GM23338 (cell line): ENCODE results near the gene CTNNA2. TPM values are rescaled to one million over a fixed set of nuclear protein-coding genes. Genes with fewer than 3 reads are reported as not detected.

Source experiments
- ATAC-seq: fragments of 200-7000 bp; cut with Tn5 transposase; 3 replicates; pipeline ENCODE4 v1.9.1; 2020
- DNase-seq: peaks from one replicate; pipeline ENCODE4 v3.0.0-alpha.2; 2015; ENCODE audit warnings: low spot score
- H2AFZ ChIP-seq: fragments of 200-600 bp; sonication (generic); 2 replicates; pipeline ENCODE4 v1.8.0; 2016; ENCODE audit warnings: antibody characterized with exemption, mild to moderate bottlenecking, moderate library complexity
- H3F3A ChIP-seq: fragments of 200-600 bp; sonication (generic); replicated peaks from 2 replicates; pipeline ENCODE4 v1.8.0; 2017; ENCODE audit warnings: antibody characterized with exemption, mixed run types, low read depth
- H3K27ac ChIP-seq: fragments of 200-600 bp; sonication (generic); 2 replicates; pipeline ENCODE4 v1.6.1; 2016; ENCODE audit warnings: low read depth
- H3K27me3 ChIP-seq: fragments of 200-600 bp; sonication (generic); 2 replicates; pipeline ENCODE4 v1.8.0; 2016; ENCODE audit warnings: mild to moderate bottlenecking, mixed run types, moderate library complexity; ENCODE audit not compliant: insufficient read depth
- H3K36me3 ChIP-seq: fragments of 200-600 bp; sonication (generic); 2 replicates; pipeline ENCODE4 v1.8.0; 2016; ENCODE audit warnings: mild to moderate bottlenecking; ENCODE audit not compliant: insufficient read depth
- H3K4me1 ChIP-seq: fragments of 200-600 bp; sonication (generic); 2 replicates; pipeline ENCODE4 v1.8.0; 2016; ENCODE audit warnings: mild to moderate bottlenecking, moderate library complexity; ENCODE audit not compliant: insufficient read depth
- H3K4me2 ChIP-seq: fragments of 200-600 bp; sonication (generic); 2 replicates; pipeline ENCODE4 v1.7.1; 2017; ENCODE audit warnings: mixed run types
- H3K4me3 ChIP-seq: fragments of 200-600 bp; sonication (generic); 2 replicates; pipeline ENCODE4 v1.6.1; 2016; ENCODE audit warnings: mixed run types
- H3K79me2 ChIP-seq: fragments of 200-600 bp; sonication (generic); replicated peaks from 2 replicates; pipeline ENCODE4 v1.8.0; 2017; ENCODE audit warnings: mild to moderate bottlenecking; ENCODE audit not compliant: insufficient read depth
- H3K9me2 ChIP-seq: fragments of 200-600 bp; sonication (generic); 2 replicates; pipeline ENCODE4 v1.8.0; 2017; ENCODE audit not compliant: insufficient read depth
- H4K20me1 ChIP-seq: fragments of 200-600 bp; sonication (generic); replicated peaks from 2 replicates; pipeline ENCODE4 v1.8.0; 2017; ENCODE audit warnings: mild to moderate bottlenecking; ENCODE audit not compliant: insufficient read depth
- H3K27ac Mint-ChIP-seq: 2 replicates; pipeline ENCODE4 v1.8.0; 2020; ENCODE audit warnings: inconsistent platforms, mild to moderate bottlenecking, moderate library complexity, mixed read lengths
- H3K27me3 Mint-ChIP-seq: 3 replicates; pipeline ENCODE4 v1.8.0; 2022; ENCODE audit warnings: low read depth, mild to moderate bottlenecking, moderate library complexity, mixed read lengths, inconsistent platforms; ENCODE audit not compliant: insufficient read depth, poor library complexity
- H3K36me3 Mint-ChIP-seq: 3 replicates; pipeline ENCODE4 v1.8.0; 2021; ENCODE audit warnings: low read depth, mild to moderate bottlenecking, inconsistent platforms, moderate library complexity, mixed read lengths
- H3K4me1 Mint-ChIP-seq: 3 replicates; pipeline ENCODE4 v1.8.0; 2020; ENCODE audit warnings: mild to moderate bottlenecking, inconsistent platforms, mixed read lengths
- H3K4me3 Mint-ChIP-seq: 3 replicates; pipeline ENCODE4 v1.8.0; 2021; ENCODE audit warnings: moderate library complexity, mild to moderate bottlenecking, inconsistent platforms, mixed read lengths
- H3K9me3 Mint-ChIP-seq: 3 replicates; pipeline ENCODE4 v1.8.0; 2020; ENCODE audit warnings: moderate library complexity, mild to moderate bottlenecking, inconsistent platforms, mixed read lengths
- CREB1 ChIP-seq: fragments of 250-450 bp; sonication (Bioruptor Pico); IDR thresholded peaks from 2 replicates; pipeline ENCODE4 v1.5.0; 2020; ENCODE audit warnings: low read depth, mild to moderate bottlenecking, moderate library complexity
- CTCF ChIP-seq, 2 experiments: fragments of 200-600 bp in 1 of 2; sonication (generic) in 1 of 2; conservative IDR thresholded peaks; 2 replicates each; pipeline versions ENCODE4 v1.5.1 to v1.6.1; 2016 to 2017; ENCODE audit warnings: antibody characterized with exemption in 2 of 2, low read depth in 2 of 2, mild to moderate bottlenecking in 2 of 2, moderate library complexity in 1 of 2
- ETS1 ChIP-seq: IDR thresholded peaks from 2 replicates; pipeline ENCODE4 v1.6.1; 2016; ENCODE audit warnings: antibody characterized with exemption
- EZH2 ChIP-seq: fragments of 200-600 bp; sonication (generic); IDR thresholded peaks from one replicate; pipeline ENCODE4 v1.8.0; 2017; ENCODE audit warnings: antibody characterized with exemption, mild to moderate bottlenecking, low read depth; ENCODE audit not compliant: unreplicated experiment
- EZH2phosphoT487 ChIP-seq: fragments of 200-600 bp; sonication (generic); IDR thresholded peaks from one replicate; pipeline ENCODE4 v1.8.1; 2018; ENCODE audit warnings: antibody characterized with exemption; ENCODE audit not compliant: unreplicated experiment
- JUNB ChIP-seq: IDR thresholded peaks from one replicate; pipeline ENCODE4 v1.6.1; 2016; ENCODE audit warnings: antibody characterized with exemption; ENCODE audit not compliant: unreplicated experiment
- NANOG ChIP-seq: IDR thresholded peaks from 2 replicates; pipeline ENCODE4 v1.6.1; 2016; ENCODE audit warnings: antibody characterized with exemption, borderline replicate concordance
- POLR2AphosphoS5 ChIP-seq: IDR thresholded peaks from 2 replicates; pipeline ENCODE4 v1.6.1; 2016; ENCODE audit warnings: antibody characterized with exemption, low read depth
- STAT1 ChIP-seq: IDR thresholded peaks from one replicate; pipeline ENCODE4 v1.6.1; 2016; ENCODE audit warnings: antibody characterized with exemption; ENCODE audit not compliant: unreplicated experiment
- ZNF114 ChIP-seq: fragments of 250-450 bp; sonication (Bioruptor Pico); IDR thresholded peaks from 2 replicates; pipeline ENCODE4 v1.5.0; 2020; ENCODE audit warnings: mild to moderate bottlenecking, moderate library complexity
- ZNF331 ChIP-seq: fragments of 250-450 bp; sonication (Bioruptor Pico); IDR thresholded peaks from 2 replicates; pipeline ENCODE4 v1.5.0; 2020; ENCODE audit warnings: low read depth, mild to moderate bottlenecking, moderate library complexity
- ZNF462 ChIP-seq: fragments of 250-450 bp; sonication (Bioruptor Pico); IDR thresholded peaks from 2 replicates; pipeline ENCODE4 v1.5.0; 2020; ENCODE audit warnings: mild to moderate bottlenecking, moderate library complexity
- polyA plus RNA-seq: library from polyadenylated mRNA; unstranded; fragments of >200 nt; fragmentation: Nextera tagmentation; extraction: Ambion mirVana; gene quantifications from 2 replicates; pipeline ENCODE4 v1.2.1, GENCODE V29; 2016
- total RNA-seq: library from RNA; depleted of rRNA; stranded (reverse); fragments of >200 nt; shearing (Covaris generic); gene quantifications from 2 replicates; pipeline ENCODE4 v1.2.3, GENCODE V29; 2014
- TF ChIP-seq, protein P1 (sequence below): IDR thresholded peaks from one replicate; pipeline ENCODE4 v1.6.1; 2018; ENCODE audit warnings: antibody characterized with exemption; ENCODE audit not compliant: unreplicated experiment

The CTNNA2 gene
- total and polyA plus RNA-seq, 2 experiments from 2014 or later, result 6.4 to 15.6 TPM

DNA sequence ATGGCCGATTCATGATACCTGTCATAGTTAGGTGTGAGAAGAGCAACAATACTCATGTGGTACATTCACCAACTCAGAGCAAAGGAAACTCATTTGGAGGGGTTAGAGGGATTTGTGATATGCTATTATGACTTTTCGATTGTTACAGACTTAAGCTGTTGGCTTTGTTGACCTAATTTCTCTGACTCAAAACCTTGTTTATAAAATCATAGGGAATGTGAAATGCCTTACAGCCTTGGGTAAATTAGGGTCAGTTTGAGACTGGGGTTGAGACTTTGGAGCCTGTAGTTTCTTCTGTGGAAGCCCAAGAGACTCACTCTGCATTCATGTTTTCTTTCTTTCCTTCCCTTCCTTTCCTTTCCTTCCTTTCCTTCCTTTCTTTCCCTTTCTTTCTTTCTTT is 529.8 kb downstream of the CTNNA2 start:
- H2AFZ ChIP-seq, result no peak overlapping the region
- Mint-ChIP-seq H3K36me3 (no peaks in the 10 kb centered on the region), H3K4me1 (no peaks in the 10 kb centered on the region; the same call in 2 of the 3 replicates), H3K4me3 (no peak overlapping the region), H3K27me3 (peaks cover 3% of the 10 kb centered on the region), H3K27ac (no peak overlapping the region), H3K9me3 (no peaks in the 10 kb centered on the region)
- H3K9me2 ChIP-seq, result no peaks in the 10 kb centered on the region
- H3K79me2 ChIP-seq, result no peaks in the 10 kb centered on the region
- DNase-seq (no peak), ATAC-seq (no peak)
- H3K36me3 ChIP-seq, result no peaks in the 10 kb centered on the region
- TF ChIP-seq CREB1, result no peak
- TF ChIP-seq ETS1, result no peak
- no peak for TF ChIP-seq STAT1
- TF ChIP-seq, protein P1, sequence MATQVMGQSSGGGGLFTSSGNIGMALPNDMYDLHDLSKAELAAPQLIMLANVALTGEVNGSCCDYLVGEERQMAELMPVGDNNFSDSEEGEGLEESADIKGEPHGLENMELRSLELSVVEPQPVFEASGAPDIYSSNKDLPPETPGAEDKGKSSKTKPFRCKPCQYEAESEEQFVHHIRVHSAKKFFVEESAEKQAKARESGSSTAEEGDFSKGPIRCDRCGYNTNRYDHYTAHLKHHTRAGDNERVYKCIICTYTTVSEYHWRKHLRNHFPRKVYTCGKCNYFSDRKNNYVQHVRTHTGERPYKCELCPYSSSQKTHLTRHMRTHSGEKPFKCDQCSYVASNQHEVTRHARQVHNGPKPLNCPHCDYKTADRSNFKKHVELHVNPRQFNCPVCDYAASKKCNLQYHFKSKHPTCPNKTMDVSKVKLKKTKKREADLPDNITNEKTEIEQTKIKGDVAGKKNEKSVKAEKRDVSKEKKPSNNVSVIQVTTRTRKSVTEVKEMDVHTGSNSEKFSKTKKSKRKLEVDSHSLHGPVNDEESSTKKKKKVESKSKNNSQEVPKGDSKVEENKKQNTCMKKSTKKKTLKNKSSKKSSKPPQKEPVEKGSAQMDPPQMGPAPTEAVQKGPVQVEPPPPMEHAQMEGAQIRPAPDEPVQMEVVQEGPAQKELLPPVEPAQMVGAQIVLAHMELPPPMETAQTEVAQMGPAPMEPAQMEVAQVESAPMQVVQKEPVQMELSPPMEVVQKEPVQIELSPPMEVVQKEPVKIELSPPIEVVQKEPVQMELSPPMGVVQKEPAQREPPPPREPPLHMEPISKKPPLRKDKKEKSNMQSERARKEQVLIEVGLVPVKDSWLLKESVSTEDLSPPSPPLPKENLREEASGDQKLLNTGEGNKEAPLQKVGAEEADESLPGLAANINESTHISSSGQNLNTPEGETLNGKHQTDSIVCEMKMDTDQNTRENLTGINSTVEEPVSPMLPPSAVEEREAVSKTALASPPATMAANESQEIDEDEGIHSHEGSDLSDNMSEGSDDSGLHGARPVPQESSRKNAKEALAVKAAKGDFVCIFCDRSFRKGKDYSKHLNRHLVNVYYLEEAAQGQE, result no peak
- no peak for TF ChIP-seq CTCF (conservative IDR thresholded peaks at IDR 0.05; ENCODE audit: low read depth in 2 of 2)
- TF ChIP-seq EZH2phosphoT487, result no peak
- TF ChIP-seq JUNB, result no peak
- no peak for TF ChIP-seq POLR2AphosphoS5
- no peak for TF ChIP-seq NANOG
- TF ChIP-seq EZH2, result no peak
- TF ChIP-seq ZNF114 (CRISPR knock-in tag), result no peak
- TF ChIP-seq ZNF331 (CRISPR knock-in tag), result no peak
- no peak for TF ChIP-seq ZNF462 (CRISPR knock-in tag)
- no peaks in the 10 kb centered on the region for H3K4me1 ChIP-seq
- H3K4me3 ChIP-seq, result no peak overlapping the region
- H3F3A ChIP-seq, result no peaks in the 10 kb centered on the region
- no peak overlapping the region for H3K27ac ChIP-seq
- H3K27me3 ChIP-seq, result no peaks in the 10 kb centered on the region
- no peaks in the 10 kb centered on the region for H4K20me1 ChIP-seq
- no peak overlapping the region for H3K4me2 ChIP-seq
